ENCODE measurements around the gene SEMA4F.

DNA sequence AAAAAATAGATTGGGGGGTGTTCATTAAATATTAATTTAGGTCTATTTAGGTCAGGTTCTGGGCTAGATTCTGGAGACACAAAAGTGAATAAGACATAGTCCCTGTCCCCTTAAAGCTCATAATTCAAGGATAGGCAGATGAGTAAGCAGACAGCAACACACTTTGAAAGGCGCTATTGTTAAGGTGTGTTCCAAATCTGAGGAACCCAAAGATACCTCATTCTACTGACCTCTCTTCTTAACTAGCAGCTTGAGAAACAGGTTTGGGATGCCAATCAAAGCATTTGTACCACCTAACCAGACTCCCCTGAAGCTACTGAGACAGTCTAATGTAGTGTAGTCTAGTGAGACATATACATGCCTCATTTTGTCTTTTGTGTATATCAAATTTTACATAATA is 34.8 kb downstream of the SEMA4F start:
- TF ChIP-seq, protein P1, sequence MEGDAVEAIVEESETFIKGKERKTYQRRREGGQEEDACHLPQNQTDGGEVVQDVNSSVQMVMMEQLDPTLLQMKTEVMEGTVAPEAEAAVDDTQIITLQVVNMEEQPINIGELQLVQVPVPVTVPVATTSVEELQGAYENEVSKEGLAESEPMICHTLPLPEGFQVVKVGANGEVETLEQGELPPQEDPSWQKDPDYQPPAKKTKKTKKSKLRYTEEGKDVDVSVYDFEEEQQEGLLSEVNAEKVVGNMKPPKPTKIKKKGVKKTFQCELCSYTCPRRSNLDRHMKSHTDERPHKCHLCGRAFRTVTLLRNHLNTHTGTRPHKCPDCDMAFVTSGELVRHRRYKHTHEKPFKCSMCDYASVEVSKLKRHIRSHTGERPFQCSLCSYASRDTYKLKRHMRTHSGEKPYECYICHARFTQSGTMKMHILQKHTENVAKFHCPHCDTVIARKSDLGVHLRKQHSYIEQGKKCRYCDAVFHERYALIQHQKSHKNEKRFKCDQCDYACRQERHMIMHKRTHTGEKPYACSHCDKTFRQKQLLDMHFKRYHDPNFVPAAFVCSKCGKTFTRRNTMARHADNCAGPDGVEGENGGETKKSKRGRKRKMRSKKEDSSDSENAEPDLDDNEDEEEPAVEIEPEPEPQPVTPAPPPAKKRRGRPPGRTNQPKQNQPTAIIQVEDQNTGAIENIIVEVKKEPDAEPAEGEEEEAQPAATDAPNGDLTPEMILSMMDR (IDR thresholded peaks at IDR 0.05): no peak
- no peak for TF ChIP-seq POLR2A (IDR thresholded peaks at IDR 0.05)

All from uterus (tissue), 2 donors.